ENCODE results near the gene SUFU.
"Not testable (repeated sequence)": the region's sequence is repeated elsewhere in the genome, so short reads cannot be mapped to it uniquely, and the experiment has no call there.

DNA sequence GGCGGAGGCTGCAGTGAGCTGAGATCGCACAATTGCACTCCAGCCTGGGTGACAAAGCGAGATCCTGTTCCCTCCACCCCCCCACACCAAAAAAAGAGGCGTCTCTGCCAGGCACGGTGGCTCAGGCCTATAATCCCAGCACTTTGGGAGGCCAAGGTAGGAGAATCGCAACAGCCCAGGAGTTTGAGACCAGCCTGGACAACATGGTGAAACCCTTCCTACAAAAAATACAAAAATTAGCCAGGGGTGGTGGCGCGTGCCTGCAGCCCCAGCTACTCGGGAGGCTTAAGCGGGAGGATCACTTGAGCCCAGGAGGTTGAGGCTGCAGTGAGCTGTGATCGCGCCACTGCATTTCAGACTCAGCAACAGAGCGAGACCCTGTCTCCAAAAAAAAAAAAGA, 3.1 kb upstream of the SUFU start:
- TF ChIP-seq EZH2 (IDR thresholded peaks at IDR 0.05; ENCODE audit: low read depth, unreplicated experiment); CTCF (conservative IDR thresholded peaks at IDR 0.05; ENCODE audit: low read depth in 2 of 2): not testable (repeated sequence)
